Common myeloid progenitor, CD34-positive (primary cell): ENCODE measurements around the gene NCAPH2.

Experiments
- CTCF ChIA-PET: fragments of 350-600 bp; sonication (Branson Sonifier 250); formaldehyde crosslinking; loops from one replicate; lab custom pipeline; 2021; ENCODE audit warnings: antibody characterized with exemption; lab: Charles Lee
- POLR2A ChIA-PET: fragments of 350-600 bp; sonication (Branson Sonifier 250); formaldehyde crosslinking; loops from one replicate; lab custom pipeline; 2021; ENCODE audit warnings: antibody characterized with exemption; lab: Charles Lee
- DNase-seq, 3 donors: peaks; one replicate each; pipeline versions ENCODE4 v3.0.0 to v3.0.0-alpha.2; 2013
- H3K27ac ChIP-seq, 2 experiments: 1 replicate in 1 of 2; 2 replicates in 1 of 2; pipeline ENCODE4 v1.7.0; 2013; ENCODE audit warnings: inconsistent platforms in 2 of 2, low read length in 2 of 2, mild to moderate bottlenecking in 2 of 2, low read depth in 1 of 2, moderate library complexity in 1 of 2; ENCODE audit not compliant: severe bottlenecking in 2 of 2, insufficient read depth in 1 of 2, poor library complexity in 1 of 2
- H3K27me3 ChIP-seq, 5 experiments: replicated peaks in 2 of 5; 1 replicate in 3 of 5; 2 replicates in 2 of 5; pipeline versions ENCODE4 v1.6.1 to v1.7.0; 2013; ENCODE audit warnings: low read length in 4 of 5, mild to moderate bottlenecking in 2 of 5, moderate library complexity in 2 of 5, inconsistent platforms in 1 of 5; ENCODE audit not compliant: insufficient read depth in 5 of 5, control insufficient read depth in 4 of 5
- H3K36me3 ChIP-seq, 4 experiments: 1 replicate in 2 of 4; 2 replicates in 2 of 4; pipeline versions ENCODE4 v1.6.1 to v1.7.0; 2013; ENCODE audit warnings: low read length in 3 of 4, control low read depth in 1 of 4, mild to moderate bottlenecking in 1 of 4; ENCODE audit not compliant: control insufficient read depth in 4 of 4, insufficient read depth in 4 of 4
- H3K4me1 ChIP-seq, 4 experiments: 1 replicate in 3 of 4; 2 replicates in 1 of 4; pipeline versions ENCODE4 v1.6.1 to v1.7.1; 2013; ENCODE audit warnings: low read length in 3 of 4, mild to moderate bottlenecking in 3 of 4, control low read depth in 1 of 4, inconsistent platforms in 1 of 4, moderate library complexity in 1 of 4; ENCODE audit not compliant: control insufficient read depth in 4 of 4, insufficient read depth in 4 of 4; ENCODE audit errors: control extremely low read depth in 1 of 4
- H3K4me3 ChIP-seq, 7 experiments: 1 replicate in 4 of 7; 2 replicates in 3 of 7; pipeline versions ENCODE4 v1.5.1 to v1.7.0; 2013; ENCODE audit warnings: mild to moderate bottlenecking in 7 of 7, low read length in 6 of 7, moderate library complexity in 6 of 7, inconsistent platforms in 2 of 7, low read depth in 2 of 7, control low read depth in 1 of 7; ENCODE audit not compliant: insufficient read depth in 4 of 7, control insufficient read depth in 1 of 7; ENCODE audit errors: extremely low read depth in 1 of 7
- H3K9me3 ChIP-seq, 5 experiments: 1 replicate in 4 of 5; 2 replicates in 1 of 5; pipeline versions ENCODE4 v1.6.1 to v1.7.1; 2013; ENCODE audit warnings: low read length in 4 of 5, mild to moderate bottlenecking in 2 of 5, inconsistent platforms in 1 of 5, low read depth in 1 of 5, moderate library complexity in 1 of 5; ENCODE audit not compliant: control insufficient read depth in 4 of 5, insufficient read depth in 2 of 5; ENCODE audit errors: control extremely low read depth in 1 of 5
- WGBS: methylation state at CpG from one replicate; pipeline ENCODE4 v1.1.5; 2013; ENCODE audit not compliant: insufficient coverage; 5-methylcytosine and 5-hydroxymethylcytosine counted together

Gene NCAPH2

DNA sequence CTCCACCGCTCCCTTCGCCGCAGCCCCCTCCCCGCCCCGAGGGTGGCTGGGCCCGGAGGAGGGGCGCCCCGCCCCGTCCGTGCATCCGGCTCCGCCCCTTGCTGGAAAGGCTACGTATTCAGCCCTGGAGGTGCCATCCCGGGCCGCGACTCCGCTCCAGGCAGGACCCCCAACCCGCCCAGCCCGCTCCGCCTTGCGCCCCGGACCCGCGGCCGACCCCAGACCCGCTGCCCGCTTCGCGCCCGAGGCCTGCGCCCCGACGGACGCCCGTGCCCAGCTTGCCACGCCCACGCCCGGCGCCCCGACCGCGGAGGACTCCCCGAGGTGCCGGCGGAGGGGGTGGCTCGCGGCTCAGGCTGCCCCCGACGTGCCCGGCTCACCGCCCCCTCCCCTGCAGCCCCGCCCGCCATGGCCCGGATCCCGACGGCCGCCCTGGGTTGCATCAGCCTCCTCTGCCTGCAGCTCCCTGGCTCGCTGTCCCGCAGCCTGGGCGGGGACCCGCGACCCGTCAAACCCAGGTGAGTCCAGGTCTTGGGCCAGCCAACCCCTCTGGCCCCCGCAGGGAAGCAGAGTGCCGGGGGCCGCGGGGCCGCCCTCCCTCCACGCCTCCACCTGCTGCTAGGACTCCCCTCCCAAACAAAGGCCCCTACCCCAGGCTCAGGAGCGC, 26.5 kb upstream of the NCAPH2 start, which contains the start of gene ADM2:
Gene ADM2, plus strand, starts transcription at position 104 of the 667 bp plus-strand sequence. Its CDS starts 305 bp downstream, at position 409.
- ChIA-PET CTCF (interaction anchor here (1.4 kb wide), 1 partner anchor 19 kb away, joined by 5 read pairs; no protein-coding TSS in a partner anchor), POLR2A (interaction anchor here (0.7 kb wide), 1 partner anchor 13 kb away, joined by 4 read pairs; no protein-coding TSS in a partner anchor)
- Histone ChIP-seq H3K27ac (no peak within 1 kb of the TSS), H3K27me3 (peaks cover 0 to 53% (median 22%) of the 10 kb centered on the region in 5 experiments), H3K36me3 (no peaks in the 10 kb centered on the region), H3K9me3 (no peaks in the 10 kb centered on the region), H3K4me1 (peaks cover 0 to 23% (median 18%) of the 10 kb centered on the region in 4 experiments), H3K4me3 (peak within 1 kb of the TSS in 6 of 7 experiments; percentile 6 to 65 (median 54))
- 4% methylated on average over 50 of the region's 70 CpGs for WGBS
- peak in 2 of 3 donors; percentile 50 to 54 for DNase-seq

DNA sequence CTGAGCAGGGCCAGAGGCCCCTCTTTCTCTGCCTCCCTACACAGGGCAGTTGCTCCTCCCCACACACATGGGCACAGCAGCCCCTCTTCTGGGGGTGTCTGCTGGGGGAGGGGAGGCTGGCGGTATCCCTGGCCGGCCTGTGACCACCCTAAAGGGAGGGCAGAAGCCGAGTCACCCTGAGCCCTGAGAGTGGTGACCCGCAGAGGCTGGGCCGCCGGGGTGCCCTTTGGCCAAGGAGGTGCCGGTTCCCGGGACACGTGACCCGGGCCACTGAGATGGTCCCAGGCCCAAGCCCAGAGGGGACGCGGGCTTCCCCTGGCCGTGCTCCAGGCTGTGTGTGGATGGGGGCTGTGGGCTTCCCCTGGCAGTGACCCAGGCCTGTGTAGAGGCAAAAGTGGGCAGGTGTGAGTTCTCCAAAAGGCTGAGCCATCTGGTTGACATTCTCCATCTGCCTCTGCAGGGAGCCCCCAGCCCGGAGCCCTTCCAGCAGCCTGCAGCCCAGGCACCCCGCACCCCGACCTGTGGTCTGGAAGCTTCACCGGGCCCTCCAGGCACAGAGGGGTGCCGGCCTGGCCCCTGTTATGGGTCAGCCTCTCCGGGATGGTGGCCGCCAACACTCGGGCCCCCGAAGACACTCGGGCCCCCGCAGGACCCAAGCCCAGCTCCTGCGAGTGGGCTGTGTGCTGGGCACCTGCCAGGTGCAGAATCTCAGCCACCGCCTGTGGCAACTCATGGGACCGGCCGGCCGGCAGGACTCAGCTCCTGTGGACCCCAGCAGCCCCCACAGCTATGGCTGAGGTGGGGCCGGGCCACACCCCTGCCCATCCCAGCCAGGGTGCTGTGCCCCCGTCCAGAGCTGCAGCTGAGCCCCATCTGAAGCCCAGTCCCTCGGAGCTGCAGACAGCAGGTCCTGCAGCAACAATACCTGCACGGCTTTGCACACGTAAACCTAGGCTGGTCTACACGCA, 25.6 kb upstream of the NCAPH2 start:
- Histone ChIP-seq H3K27me3 (peaks cover 0 to 53% (median 22%) of the 10 kb centered on the region in 5 experiments), H3K4me1 (peaks cover 0 to 23% (median 18%) of the 10 kb centered on the region in 4 experiments), H3K36me3 (no peaks in the 10 kb centered on the region), H3K9me3 (no peaks in the 10 kb centered on the region), H3K4me3 (peak overlapping the region in 2 of 7 experiments; percentile 56 to 65), H3K27ac (no peak overlapping the region)
- ChIA-PET POLR2A (no interaction called here), CTCF (interaction anchor here (1.0 to 1.1 kb wide), 3 partner anchors 9 to 126 kb away, joined by 3 to 4 read pairs (median 3); no protein-coding TSS in a partner anchor)
- peak in 2 of 3 donors; percentile 66 to 67 for DNase-seq
- WGBS: 77% methylated on average over 34 of the region's 35 CpGs

DNA sequence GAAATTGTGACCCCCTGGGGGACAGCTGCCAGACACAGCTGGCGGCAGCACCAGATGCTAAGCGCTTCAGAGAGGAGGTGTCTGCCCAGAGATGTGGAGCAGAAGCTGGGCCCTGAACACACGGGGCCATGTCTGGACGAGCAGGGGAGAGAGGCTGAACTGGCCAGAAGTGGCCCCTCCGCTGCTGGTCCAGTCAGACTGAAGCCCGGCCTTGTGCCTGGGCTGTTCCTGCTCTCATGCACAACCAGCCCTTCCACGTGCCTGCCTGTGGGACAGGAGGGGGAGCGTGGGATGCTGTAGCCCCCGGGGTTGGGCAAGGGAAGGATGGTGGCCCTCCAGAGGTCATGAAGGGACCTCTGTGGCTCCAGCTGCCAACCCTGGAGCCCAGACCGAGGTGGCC, 24.9 kb upstream of the NCAPH2 start:
- 95% methylated on average over 10 of the region's 10 CpGs for WGBS
- Histone ChIP-seq H3K27ac (no peak overlapping the region), H3K9me3 (no peaks in the 10 kb centered on the region), H3K4me1 (peaks cover 0 to 23% (median 18%) of the 10 kb centered on the region in 4 experiments), H3K4me3 (no peak overlapping the region), H3K27me3 (peaks cover 0 to 53% (median 22%) of the 10 kb centered on the region in 5 experiments), H3K36me3 (no peaks in the 10 kb centered on the region)
- ChIA-PET CTCF (interaction anchor here (1.0 to 1.1 kb wide), 3 partner anchors 10 to 126 kb away, joined by 3 to 4 read pairs (median 3); no protein-coding TSS in a partner anchor), POLR2A (no interaction called here)
- DNase-seq: no peak

DNA sequence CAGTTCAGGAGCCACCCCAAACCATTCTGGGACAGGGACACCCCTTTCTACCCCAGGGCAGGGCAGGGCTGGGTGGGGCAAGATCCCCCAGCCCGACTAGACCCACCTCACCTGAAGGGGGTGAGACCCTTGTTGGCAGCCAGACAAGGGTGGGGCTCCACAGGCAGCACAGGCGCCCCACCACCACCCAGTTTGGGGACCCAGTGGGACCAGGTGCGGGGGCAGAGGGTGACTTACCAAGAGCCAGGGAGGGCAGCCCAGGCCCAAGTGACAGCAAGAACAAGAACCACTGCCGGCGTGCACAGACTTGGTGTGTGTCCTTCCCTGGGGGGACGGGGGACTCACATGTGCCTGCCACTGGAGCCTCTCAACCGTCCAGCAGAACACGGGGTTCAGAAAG, 24.5 kb upstream of the NCAPH2 start:
- peaks cover 0 to 51% (median 22%) of the 10 kb centered on the region in 5 experiments for H3K27me3 ChIP-seq
- peaks cover 0 to 23% (median 18%) of the 10 kb centered on the region in 4 experiments for H3K4me1 ChIP-seq
- no peak overlapping the region for H3K4me3 ChIP-seq
- DNase-seq: no peak
- CTCF ChIA-PET: interaction anchor here (0.6 to 3.9 kb wide), 5 partner anchors 10 to 133 kb away, joined by 3 to 20 read pairs (median 3); no protein-coding TSS in a partner anchor
- WGBS: 97% methylated on average over 8 of the region's 8 CpGs
- H3K27ac ChIP-seq: no peak overlapping the region
- POLR2A ChIA-PET: no interaction called here
- H3K36me3 ChIP-seq: no peaks in the 10 kb centered on the region
- H3K9me3 ChIP-seq: no peaks in the 10 kb centered on the region

DNA sequence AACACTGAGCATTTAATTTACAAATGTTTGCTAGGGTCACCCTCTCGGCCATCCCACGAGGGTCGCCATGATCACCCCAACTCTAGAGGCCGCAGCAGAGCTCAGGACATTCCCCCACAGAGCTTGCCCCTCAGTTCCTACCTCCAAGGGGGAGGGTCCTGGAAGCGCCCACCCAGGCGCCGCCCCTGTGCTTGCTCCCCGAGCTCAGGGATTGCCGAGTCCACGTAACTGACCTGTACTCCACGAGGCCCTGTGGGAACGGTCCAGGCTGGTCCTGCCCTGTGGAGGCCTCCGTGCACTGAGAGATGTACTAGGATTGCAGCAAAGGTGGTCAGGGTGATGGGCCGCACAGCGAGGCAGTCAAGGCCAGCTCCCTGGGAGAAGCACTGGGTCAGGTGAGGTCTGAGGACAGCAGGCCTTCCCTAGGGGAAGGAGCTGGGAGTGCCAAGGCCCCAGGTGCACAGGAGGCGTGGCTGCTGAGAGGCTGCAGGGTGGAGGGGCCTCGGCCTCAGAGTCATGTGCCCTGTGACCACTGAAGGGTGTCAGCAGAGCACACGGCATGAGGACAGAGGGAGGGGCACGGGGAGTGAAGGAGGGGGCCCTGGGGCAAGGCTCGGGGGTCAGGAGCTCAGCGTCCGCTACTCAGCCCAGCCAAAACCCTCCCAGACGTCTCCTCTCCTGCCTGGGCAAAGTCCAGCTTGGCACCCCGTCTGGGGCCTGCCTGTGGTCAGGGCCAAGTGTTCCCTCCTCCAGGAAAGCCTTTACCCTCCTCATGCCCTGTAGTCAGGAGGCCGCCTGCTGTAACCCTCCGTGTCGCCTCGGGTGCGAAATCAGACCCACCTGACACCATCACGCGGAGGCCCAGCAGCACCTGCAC, 23.8 kb upstream of the NCAPH2 start:
- Histone ChIP-seq H3K9me3 (no peaks in the 10 kb centered on the region), H3K4me3 (no peak overlapping the region), H3K36me3 (no peaks in the 10 kb centered on the region), H3K27ac (no peak overlapping the region), H3K27me3 (peaks cover 0 to 45% (median 22%) of the 10 kb centered on the region in 5 experiments), H3K4me1 (peaks cover 0 to 23% (median 18%) of the 10 kb centered on the region in 4 experiments)
- no peak for DNase-seq
- 98% methylated on average over 20 of the region's 31 CpGs for WGBS
- ChIA-PET CTCF (interaction anchor here (0.6 to 3.9 kb wide), 5 partner anchors 10 to 132 kb away, joined by 3 to 20 read pairs (median 3); no protein-coding TSS in a partner anchor), POLR2A (no interaction called here)
